ENCODE results near the gene TNFSF4.
"Not testable (repeated sequence)": the region's sequence is repeated elsewhere in the genome, so short reads cannot be mapped to it uniquely, and the experiment has no call there.

The TNFSF4 gene

DNA sequence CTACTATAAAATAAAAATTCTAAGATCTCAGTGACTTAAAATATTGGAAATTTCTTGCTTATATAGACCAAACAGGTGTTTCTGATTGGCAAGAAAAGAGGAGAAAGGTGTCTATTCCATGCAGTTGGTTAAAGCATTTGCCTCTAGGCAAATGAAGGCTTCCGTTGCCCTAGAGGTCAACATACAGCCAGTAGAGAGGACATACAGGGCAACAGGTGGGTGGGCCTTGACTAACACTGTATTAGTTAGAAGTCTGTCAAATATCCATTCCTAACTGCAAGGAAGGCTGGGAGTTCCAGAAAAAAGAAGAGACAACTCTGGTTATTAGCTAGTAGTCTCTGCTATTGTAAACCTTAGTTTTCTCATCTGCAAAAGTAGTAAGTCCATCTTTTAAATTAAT is 43.0 kb downstream of the TNFSF4 start:
- H3K36me3 ChIP-seq = no peaks in the 10 kb centered on the region
- H3K4me3 ChIP-seq (ENCODE audit: low read depth, low read length) = no peak overlapping the region
- H3K27me3 ChIP-seq (ENCODE audit: insufficient read depth, low read depth, severe bottlenecking) = peaks cover 4% of the 10 kb centered on the region
- H3K9me3 ChIP-seq (ENCODE audit: severe bottlenecking) = no peaks in the 10 kb centered on the region
- DNase-seq = no peak
- no peak overlapping the region for H3K27ac ChIP-seq
- TF ChIP-seq, protein P1, sequence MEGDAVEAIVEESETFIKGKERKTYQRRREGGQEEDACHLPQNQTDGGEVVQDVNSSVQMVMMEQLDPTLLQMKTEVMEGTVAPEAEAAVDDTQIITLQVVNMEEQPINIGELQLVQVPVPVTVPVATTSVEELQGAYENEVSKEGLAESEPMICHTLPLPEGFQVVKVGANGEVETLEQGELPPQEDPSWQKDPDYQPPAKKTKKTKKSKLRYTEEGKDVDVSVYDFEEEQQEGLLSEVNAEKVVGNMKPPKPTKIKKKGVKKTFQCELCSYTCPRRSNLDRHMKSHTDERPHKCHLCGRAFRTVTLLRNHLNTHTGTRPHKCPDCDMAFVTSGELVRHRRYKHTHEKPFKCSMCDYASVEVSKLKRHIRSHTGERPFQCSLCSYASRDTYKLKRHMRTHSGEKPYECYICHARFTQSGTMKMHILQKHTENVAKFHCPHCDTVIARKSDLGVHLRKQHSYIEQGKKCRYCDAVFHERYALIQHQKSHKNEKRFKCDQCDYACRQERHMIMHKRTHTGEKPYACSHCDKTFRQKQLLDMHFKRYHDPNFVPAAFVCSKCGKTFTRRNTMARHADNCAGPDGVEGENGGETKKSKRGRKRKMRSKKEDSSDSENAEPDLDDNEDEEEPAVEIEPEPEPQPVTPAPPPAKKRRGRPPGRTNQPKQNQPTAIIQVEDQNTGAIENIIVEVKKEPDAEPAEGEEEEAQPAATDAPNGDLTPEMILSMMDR (IDR thresholded peaks at IDR 0.05; ENCODE audit: low read depth, low read length) = no peak

DNA sequence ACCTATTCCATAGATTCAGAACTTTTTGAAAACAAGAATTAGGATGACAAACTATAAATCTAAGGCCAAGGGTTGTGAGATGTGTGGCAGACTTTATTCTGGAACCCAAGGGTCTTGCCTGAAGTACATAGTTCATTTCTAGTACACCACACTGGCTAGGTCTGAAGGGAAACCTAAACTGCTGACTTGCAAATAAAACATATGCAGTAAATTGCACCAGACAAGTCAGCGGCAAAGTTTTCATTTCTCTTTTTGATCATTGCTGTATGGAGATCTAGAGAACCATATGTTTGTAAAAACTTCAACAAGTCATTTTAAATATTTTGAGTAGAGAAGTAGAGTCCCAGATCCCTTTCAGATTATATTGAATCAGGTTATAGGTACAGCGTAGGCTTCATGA is 43.9 kb downstream of the TNFSF4 start:
- Histone ChIP-seq H3K27ac (no peak overlapping the region), H3K9me3 (ENCODE audit: severe bottlenecking) (no peaks in the 10 kb centered on the region), H3K27me3 (ENCODE audit: insufficient read depth, low read depth, severe bottlenecking) (peaks cover 4% of the 10 kb centered on the region), H3K4me3 (ENCODE audit: low read depth, low read length) (no peak overlapping the region), H3K36me3 (no peaks in the 10 kb centered on the region)
- no peak for DNase-seq
- TF ChIP-seq, protein P1 (IDR thresholded peaks at IDR 0.05; ENCODE audit: low read depth, low read length) = no peak

DNA sequence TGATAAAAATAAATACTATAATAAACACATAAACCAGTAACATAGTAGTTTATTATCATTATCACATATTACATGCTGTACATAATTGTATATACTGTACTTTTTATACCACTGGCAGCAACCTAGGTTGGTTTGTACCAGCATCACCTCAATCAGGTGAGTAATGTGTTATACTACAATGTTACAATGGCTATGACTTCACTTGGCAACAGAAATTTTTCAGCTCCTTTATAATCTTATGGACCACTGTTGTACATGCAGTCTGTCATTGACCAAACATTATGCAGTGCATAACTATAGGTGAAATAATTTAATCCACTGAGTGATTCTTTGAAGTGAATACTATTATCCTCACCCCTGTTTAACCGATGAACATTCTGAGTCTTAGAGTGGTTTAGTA is 44.5 kb downstream of the TNFSF4 start:
- Histone ChIP-seq H3K36me3 (no peaks in the 10 kb centered on the region), H3K9me3 (ENCODE audit: severe bottlenecking) (no peaks in the 10 kb centered on the region), H3K27me3 (ENCODE audit: insufficient read depth, low read depth, severe bottlenecking) (peaks cover 4% of the 10 kb centered on the region), H3K4me3 (ENCODE audit: low read depth, low read length) (no peak overlapping the region), H3K27ac (no peak overlapping the region)
- TF ChIP-seq, protein P1 (IDR thresholded peaks at IDR 0.05; ENCODE audit: low read depth, low read length) = no peak
- DNase-seq = no peak

DNA sequence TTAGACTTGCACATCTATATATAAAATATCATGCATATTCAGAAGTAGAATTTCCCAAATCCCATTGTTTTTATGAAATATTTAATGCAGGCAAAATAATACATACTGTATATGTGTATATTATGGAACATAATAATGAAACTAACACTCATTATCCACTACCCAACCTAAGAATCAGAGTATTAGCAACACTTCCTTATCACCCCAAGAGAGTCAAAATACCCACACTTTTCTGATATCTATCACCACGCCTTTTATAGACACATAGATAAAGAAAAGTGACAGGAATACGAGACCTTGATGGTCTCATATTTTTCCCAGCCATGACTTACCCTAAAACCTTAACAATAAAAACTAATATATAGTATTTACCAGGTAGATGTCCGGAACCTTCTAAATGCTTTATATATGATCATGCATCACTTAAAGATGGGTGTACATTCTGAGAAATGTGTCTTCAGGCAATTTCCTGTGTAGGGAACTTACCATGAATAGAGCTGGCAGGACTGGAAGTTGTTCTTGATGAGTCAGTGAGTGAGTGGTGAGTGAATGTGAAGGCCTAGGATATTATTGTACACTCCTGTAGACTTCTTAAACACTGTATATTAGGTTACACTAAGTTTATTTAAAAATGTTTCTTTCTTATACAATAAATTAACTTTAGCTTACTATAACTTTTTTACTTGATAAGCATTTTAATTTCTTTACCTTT is 45.5 kb downstream of the TNFSF4 start:
- no peaks in the 10 kb centered on the region for H3K9me3 ChIP-seq (ENCODE audit: severe bottlenecking)

DNA sequence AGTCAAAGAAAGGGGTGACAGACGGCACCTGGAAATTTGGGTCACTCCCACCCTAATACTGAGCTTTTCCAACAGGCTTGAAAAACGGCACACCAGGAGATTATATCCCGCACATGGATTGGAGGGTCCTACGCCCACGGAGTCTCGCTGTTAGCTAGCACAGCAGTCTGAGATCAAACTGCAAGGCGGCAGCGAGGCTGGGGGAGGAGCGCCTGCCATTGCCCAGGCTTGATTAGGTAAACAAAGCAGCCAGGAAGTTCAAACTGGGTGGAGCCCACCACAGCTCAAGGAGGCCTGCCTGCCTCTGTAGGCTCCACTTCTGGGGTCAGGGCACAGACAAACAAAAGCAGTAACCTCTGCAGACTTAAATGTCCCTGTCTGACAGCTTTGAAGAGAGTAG is 53.2 kb downstream of the TNFSF4 start:
- not testable (repeated sequence) for H3K36me3 ChIP-seq; H3K4me3 ChIP-seq (ENCODE audit: low read depth, low read length); DNase-seq; H3K27ac ChIP-seq
- Histone ChIP-seq H3K27me3 (ENCODE audit: insufficient read depth, low read depth, severe bottlenecking) (peaks cover 27% of the 10 kb centered on the region), H3K9me3 (ENCODE audit: severe bottlenecking) (peaks cover 15% of the 10 kb centered on the region)

More for the DNA sequence above, 45.5 kb downstream of the TNFSF4 start:
- Histone ChIP-seq H3K27me3 (ENCODE audit: insufficient read depth, low read depth, severe bottlenecking) (peaks cover 4% of the 10 kb centered on the region), H3K4me3 (ENCODE audit: low read depth, low read length) (no peak overlapping the region), H3K27ac (no peak overlapping the region), H3K36me3 (no peaks in the 10 kb centered on the region)
- DNase-seq = no peak
- TF ChIP-seq, protein P1 (IDR thresholded peaks at IDR 0.05; ENCODE audit: low read depth, low read length) = no peak

DNA sequence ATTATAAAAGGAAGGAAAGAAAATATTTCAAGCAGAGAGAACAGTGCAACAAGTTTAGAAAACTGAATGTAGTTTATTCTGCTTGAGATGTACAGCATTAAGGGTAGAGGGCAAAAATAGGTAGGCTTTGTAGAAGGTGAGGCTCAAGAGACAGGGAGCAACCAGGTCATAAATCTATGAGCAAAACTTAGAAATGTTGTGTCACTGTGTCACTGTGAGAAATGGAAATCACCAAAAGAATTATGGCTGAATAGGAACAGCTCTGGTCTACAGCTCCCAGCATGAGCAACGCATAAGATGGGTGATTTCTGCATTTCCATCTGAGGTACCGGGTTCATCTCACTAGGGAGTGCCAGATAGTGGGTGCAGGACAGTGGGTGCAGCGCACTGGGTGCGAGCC is 53.6 kb downstream of the TNFSF4 start:
- Histone ChIP-seq H3K36me3 (no peaks in the 10 kb centered on the region), H3K27ac (no peak overlapping the region), H3K9me3 (ENCODE audit: severe bottlenecking) (peaks cover 15% of the 10 kb centered on the region), H3K27me3 (ENCODE audit: insufficient read depth, low read depth, severe bottlenecking) (peaks cover 32% of the 10 kb centered on the region), H3K4me3 (ENCODE audit: low read depth, low read length) (no peak overlapping the region)
- TF ChIP-seq, protein P1 (IDR thresholded peaks at IDR 0.05; ENCODE audit: low read depth, low read length) = no peak
- no peak for DNase-seq

Measured in WERI-Rb-1 (cell line).